Nephron (organoid): Measurements from ENCODE around the gene LST1.

ENCODE experiments used
- H3K27ac Mint-ChIP-seq, 3 experiments: 2 replicates each; pipeline ENCODE4 v1.8.0; 2020; ENCODE audit warnings: mixed read lengths in 3 of 3, mild to moderate bottlenecking in 2 of 3, moderate library complexity in 1 of 3
- H3K27me3 Mint-ChIP-seq: 2 replicates; pipeline ENCODE4 v1.8.0; 2021; ENCODE audit warnings: low read depth, mild to moderate bottlenecking, moderate library complexity, mixed read lengths
- H3K36me3 Mint-ChIP-seq: 2 replicates; pipeline ENCODE4 v1.8.0; 2020; ENCODE audit warnings: low read depth, mixed read lengths
- H3K4me1 Mint-ChIP-seq: 2 replicates; pipeline ENCODE4 v1.8.0; 2020; ENCODE audit warnings: mixed read lengths
- H3K4me3 Mint-ChIP-seq, 3 experiments: 2 replicates each; pipeline ENCODE4 v1.8.0; 2020; ENCODE audit warnings: mild to moderate bottlenecking in 3 of 3, mixed read lengths in 3 of 3, moderate library complexity in 2 of 3
- H3K9me3 Mint-ChIP-seq: 2 replicates; pipeline ENCODE4 v1.8.0; 2020; ENCODE audit warnings: mixed read lengths
- CTCF ChIP-seq, 3 experiments: fragments of 200-600 bp; sonication (generic); IDR thresholded peaks; one replicate each; pipeline ENCODE4 v1.5.0; 2021; ENCODE audit warnings: antibody characterized with exemption in 3 of 3; ENCODE audit not compliant: unreplicated experiment in 3 of 3

Gene LST1

GRCh38 chr6:31574106-31575061, 11.7 kb upstream of the LST1 start:
- peaks cover 18% of the 10 kb centered on the region for H3K27me3 Mint-ChIP-seq
- no peaks in the 10 kb centered on the region for H3K36me3 Mint-ChIP-seq
- TF ChIP-seq CTCF (IDR thresholded peaks at IDR 0.05; ENCODE audit: unreplicated experiment in 3 of 3): no peak
- H3K9me3 Mint-ChIP-seq: no peaks in the 10 kb centered on the region
- H3K4me1 Mint-ChIP-seq: no peaks in the 10 kb centered on the region
- no peak overlapping the region for H3K4me3 Mint-ChIP-seq
- H3K27ac Mint-ChIP-seq: no peak overlapping the region

DNA sequence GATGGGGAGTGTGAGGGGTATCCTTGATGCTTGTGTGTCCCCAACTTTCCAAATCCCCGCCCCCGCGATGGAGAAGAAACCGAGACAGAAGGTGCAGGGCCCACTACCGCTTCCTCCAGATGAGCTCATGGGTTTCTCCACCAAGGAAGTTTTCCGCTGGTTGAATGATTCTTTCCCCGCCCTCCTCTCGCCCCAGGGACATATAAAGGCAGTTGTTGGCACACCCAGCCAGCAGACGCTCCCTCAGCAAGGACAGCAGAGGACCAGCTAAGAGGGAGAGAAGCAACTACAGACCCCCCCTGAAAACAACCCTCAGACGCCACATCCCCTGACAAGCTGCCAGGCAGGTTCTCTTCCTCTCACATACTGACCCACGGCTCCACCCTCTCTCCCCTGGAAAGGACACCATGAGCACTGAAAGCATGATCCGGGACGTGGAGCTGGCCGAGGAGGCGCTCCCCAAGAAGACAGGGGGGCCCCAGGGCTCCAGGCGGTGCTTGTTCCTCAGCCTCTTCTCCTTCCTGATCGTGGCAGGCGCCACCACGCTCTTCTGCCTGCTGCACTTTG, 10.7 kb upstream of the LST1 start, which contains the start of gene TNF:
TSS of gene TNF (plus strand) at position 231 of the 567 bp plus-strand sequence. CDS start at position 408, 177 bp downstream.
- H3K4me1 Mint-ChIP-seq: peaks cover 2% of the 10 kb centered on the region
- H3K27me3 Mint-ChIP-seq: peaks cover 21% of the 10 kb centered on the region
- H3K4me3 Mint-ChIP-seq: peak within 1 kb of the TSS in 1 of 3 experiments; percentile 2
- TF ChIP-seq CTCF (IDR thresholded peaks at IDR 0.05; ENCODE audit: unreplicated experiment in 3 of 3): no peak
- no peaks in the 10 kb centered on the region for H3K36me3 Mint-ChIP-seq
- no peaks in the 10 kb centered on the region for H3K9me3 Mint-ChIP-seq
- no peak within 1 kb of the TSS for H3K27ac Mint-ChIP-seq

- Mint-ChIP-seq H3K4me1 (peaks cover 8% of the 10 kb centered on the region), H3K36me3 (no peaks in the 10 kb centered on the region), H3K9me3 (no peaks in the 10 kb centered on the region), H3K27me3 (peaks cover 21% of the 10 kb centered on the region), H3K4me3 (peak overlapping the region in 1 of 3 experiments; percentile 2), H3K27ac (no peak overlapping the region)
- no peak for TF ChIP-seq CTCF (IDR thresholded peaks at IDR 0.05; ENCODE audit: unreplicated experiment in 3 of 3)
Measured at GRCh38 chr6:31575952-31576685, 10.0 kb upstream of the LST1 start.

- Mint-ChIP-seq H3K4me3 (peak overlapping the region in 1 of 3 experiments; percentile 3), H3K4me1 (peaks cover 15% of the 10 kb centered on the region), H3K27ac (no peak overlapping the region), H3K27me3 (peaks cover 17% of the 10 kb centered on the region), H3K36me3 (no peaks in the 10 kb centered on the region), H3K9me3 (no peaks in the 10 kb centered on the region)
- no peak for TF ChIP-seq CTCF (IDR thresholded peaks at IDR 0.05; ENCODE audit: unreplicated experiment in 3 of 3)
Measured at GRCh38 chr6:31576897-31577578, 9.0 kb upstream of the LST1 start.

DNA sequence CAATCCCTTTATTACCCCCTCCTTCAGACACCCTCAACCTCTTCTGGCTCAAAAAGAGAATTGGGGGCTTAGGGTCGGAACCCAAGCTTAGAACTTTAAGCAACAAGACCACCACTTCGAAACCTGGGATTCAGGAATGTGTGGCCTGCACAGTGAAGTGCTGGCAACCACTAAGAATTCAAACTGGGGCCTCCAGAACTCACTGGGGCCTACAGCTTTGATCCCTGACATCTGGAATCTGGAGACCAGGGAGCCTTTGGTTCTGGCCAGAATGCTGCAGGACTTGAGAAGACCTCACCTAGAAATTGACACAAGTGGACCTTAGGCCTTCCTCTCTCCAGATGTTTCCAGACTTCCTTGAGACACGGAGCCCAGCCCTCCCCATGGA, 8.5 kb upstream of the LST1 start:
- no peak overlapping the region for H3K4me3 Mint-ChIP-seq
- peaks cover 14% of the 10 kb centered on the region for H3K27me3 Mint-ChIP-seq
- TF ChIP-seq CTCF (IDR thresholded peaks at IDR 0.05; ENCODE audit: unreplicated experiment in 3 of 3): no peak
- H3K4me1 Mint-ChIP-seq: peaks cover 16% of the 10 kb centered on the region
- H3K27ac Mint-ChIP-seq: no peak overlapping the region
- H3K36me3 Mint-ChIP-seq: no peaks in the 10 kb centered on the region
- no peaks in the 10 kb centered on the region for H3K9me3 Mint-ChIP-seq
